ENCODE measurements around the gene DOK4. TPM values are rescaled to one million over a fixed set of nuclear protein-coding genes. Genes with fewer than 3 reads are reported as not detected.
A peak's percentile ranks its signal among the peaks of the same experiment; 100 is the strongest.

Gene DOK4
- polyA plus RNA-seq, 1 donor from 2014 or later, result 0.46 TPM

GRCh38 chr16:57514371-57514770, 28.1 kb upstream of the DOK4 start:
- Mint-ChIP-seq H3K4me3 (no peak overlapping the region), H3K9me3 (no peaks in the 10 kb centered on the region), H3K4me1 (peaks cover 0 to 2% (median 0%) of the 10 kb centered on the region in 3 donors), H3K27ac (no peak overlapping the region), H3K36me3 (peaks cover 6% of the 10 kb centered on the region), H3K27me3 (no peaks in the 10 kb centered on the region)

GRCh38 chr16:57513371-57514102, 27.2 kb upstream of the DOK4 start:
- Mint-ChIP-seq H3K36me3 (peaks cover 6% of the 10 kb centered on the region), H3K4me3 (no peak overlapping the region), H3K27ac (no peak overlapping the region)

GRCh38 chr16:57512296-57513001, 26.2 kb upstream of the DOK4 start:
- Mint-ChIP-seq H3K27ac (no peak overlapping the region), H3K36me3 (peaks cover 6% of the 10 kb centered on the region), H3K4me1 (no peaks in the 10 kb centered on the region), H3K27me3 (no peaks in the 10 kb centered on the region), H3K4me3 (peak overlapping the region in 1 of 4 donors; percentile 47), H3K9me3 (no peaks in the 10 kb centered on the region)

More at GRCh38 chr16:57513371-57514102, 27.2 kb upstream of the DOK4 start:
- peaks cover 0 to 2% (median 0%) of the 10 kb centered on the region in 3 donors for H3K4me1 Mint-ChIP-seq
- H3K27me3 Mint-ChIP-seq, result no peaks in the 10 kb centered on the region
- H3K9me3 Mint-ChIP-seq, result no peaks in the 10 kb centered on the region

GRCh38 chr16:57510016-57510871, 24.0 kb upstream of the DOK4 start:
- Mint-ChIP-seq H3K27me3 (peaks cover 9% of the 10 kb centered on the region), H3K9me3 (no peaks in the 10 kb centered on the region), H3K4me1 (no peaks in the 10 kb centered on the region), H3K27ac (no peak overlapping the region), H3K4me3 (no peak overlapping the region), H3K36me3 (peaks cover 2% of the 10 kb centered on the region)

GRCh38 chr16:57509231-57509923, 23.1 kb upstream of the DOK4 start:
- H3K36me3 Mint-ChIP-seq, result peaks cover 2% of the 10 kb centered on the region
- peaks cover 15% of the 10 kb centered on the region for H3K27me3 Mint-ChIP-seq
- no peak overlapping the region for H3K27ac Mint-ChIP-seq
- H3K9me3 Mint-ChIP-seq, result no peaks in the 10 kb centered on the region
- H3K4me3 Mint-ChIP-seq, result no peak overlapping the region
- H3K4me1 Mint-ChIP-seq, result no peaks in the 10 kb centered on the region

- H3K4me3 Mint-ChIP-seq, result no peak overlapping the region
- H3K36me3 Mint-ChIP-seq, result peaks cover 2% of the 10 kb centered on the region
- H3K27me3 Mint-ChIP-seq, result peaks cover 21% of the 10 kb centered on the region
- peaks cover 0 to 1% (median 0%) of the 10 kb centered on the region in 3 donors for H3K4me1 Mint-ChIP-seq
- H3K27ac Mint-ChIP-seq, result no peak overlapping the region
- H3K9me3 Mint-ChIP-seq, result no peaks in the 10 kb centered on the region
These were observed 21.7 kb upstream of the DOK4 start for GRCh38 chr16:57508035-57508425.

GRCh38 chr16:57507136-57508034, 21.1 kb upstream of the DOK4 start:
- no peak overlapping the region for H3K27ac Mint-ChIP-seq

GRCh38 chr16:57505169-57505568, 18.9 kb upstream of the DOK4 start:
- H3K36me3 Mint-ChIP-seq, result no peaks in the 10 kb centered on the region
- H3K4me3 Mint-ChIP-seq, result no peak overlapping the region
- H3K9me3 Mint-ChIP-seq, result no peaks in the 10 kb centered on the region
- H3K4me1 Mint-ChIP-seq, result peaks cover 0 to 3% (median 0%) of the 10 kb centered on the region in 3 donors
- no peak overlapping the region for H3K27ac Mint-ChIP-seq
- H3K27me3 Mint-ChIP-seq, result peaks cover 22% of the 10 kb centered on the region

More at GRCh38 chr16:57507136-57508034, 21.1 kb upstream of the DOK4 start:
- Mint-ChIP-seq H3K4me1 (peaks cover 0 to 1% (median 0%) of the 10 kb centered on the region in 3 donors), H3K36me3 (peaks cover 2% of the 10 kb centered on the region), H3K27me3 (peaks cover 22% of the 10 kb centered on the region), H3K4me3 (peak overlapping the region in 1 of 4 donors; percentile 39), H3K9me3 (no peaks in the 10 kb centered on the region)

- Mint-ChIP-seq H3K36me3 (no peaks in the 10 kb centered on the region), H3K9me3 (no peaks in the 10 kb centered on the region), H3K4me1 (peaks cover 0 to 3% (median 0%) of the 10 kb centered on the region in 3 donors), H3K27me3 (peaks cover 22% of the 10 kb centered on the region), H3K4me3 (peak overlapping the region in 1 of 4 donors; percentile 37), H3K27ac (no peak overlapping the region)
These were observed 18.2 kb upstream of the DOK4 start for GRCh38 chr16:57504491-57504890.

GRCh38 chr16:57504001-57504400, 17.7 kb upstream of the DOK4 start:
- Mint-ChIP-seq H3K4me3 (peak overlapping the region in 1 of 4 donors; percentile 37), H3K27me3 (peaks cover 22% of the 10 kb centered on the region), H3K9me3 (no peaks in the 10 kb centered on the region), H3K27ac (no peak overlapping the region), H3K36me3 (no peaks in the 10 kb centered on the region), H3K4me1 (peaks cover 0 to 3% (median 0%) of the 10 kb centered on the region in 3 donors)

- Mint-ChIP-seq H3K27me3 (peaks cover 22% of the 10 kb centered on the region), H3K27ac (no peak overlapping the region), H3K4me1 (peaks cover 0 to 3% (median 0%) of the 10 kb centered on the region in 3 donors), H3K36me3 (no peaks in the 10 kb centered on the region), H3K4me3 (no peak overlapping the region), H3K9me3 (no peaks in the 10 kb centered on the region)
These were observed 17.1 kb upstream of the DOK4 start for GRCh38 chr16:57503366-57503765.

GRCh38 chr16:57502048-57502775, 15.9 kb upstream of the DOK4 start:
- Mint-ChIP-seq H3K36me3 (no peaks in the 10 kb centered on the region), H3K27ac (no peak overlapping the region), H3K4me3 (no peak overlapping the region), H3K4me1 (peaks cover 0 to 3% (median 0%) of the 10 kb centered on the region in 3 donors), H3K27me3 (peaks cover 21% of the 10 kb centered on the region), H3K9me3 (no peaks in the 10 kb centered on the region)

GRCh38 chr16:57501492-57501891, 15.2 kb upstream of the DOK4 start:
- Mint-ChIP-seq H3K36me3 (no peaks in the 10 kb centered on the region), H3K4me3 (no peak overlapping the region), H3K27me3 (peaks cover 19% of the 10 kb centered on the region), H3K4me1 (peaks cover 0 to 3% (median 0%) of the 10 kb centered on the region in 3 donors), H3K9me3 (no peaks in the 10 kb centered on the region), H3K27ac (no peak overlapping the region)
